ENCODE data around the gene CCDC71.

The CCDC71 gene

DNA sequence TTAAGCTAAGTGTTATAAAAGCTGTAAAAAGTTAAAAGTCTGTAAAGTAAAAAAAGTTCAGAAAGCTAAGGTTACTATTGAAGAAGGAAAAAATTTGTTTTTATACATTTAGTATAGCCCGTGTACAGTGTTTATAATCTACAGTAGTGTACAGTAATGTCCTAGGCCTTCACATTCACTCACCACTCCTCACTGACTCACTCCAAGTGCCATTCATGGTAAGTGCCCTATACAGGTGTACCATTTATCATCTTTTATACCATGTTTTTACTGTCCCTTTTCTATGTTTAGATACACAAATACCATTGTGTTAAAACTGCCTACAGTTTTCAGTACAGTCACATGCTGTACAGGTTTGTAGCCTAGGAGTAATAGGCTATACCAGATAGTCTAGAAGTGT lies 8.8 kb downstream of the CCDC71 start:
- TF ChIP-seq, protein P1, sequence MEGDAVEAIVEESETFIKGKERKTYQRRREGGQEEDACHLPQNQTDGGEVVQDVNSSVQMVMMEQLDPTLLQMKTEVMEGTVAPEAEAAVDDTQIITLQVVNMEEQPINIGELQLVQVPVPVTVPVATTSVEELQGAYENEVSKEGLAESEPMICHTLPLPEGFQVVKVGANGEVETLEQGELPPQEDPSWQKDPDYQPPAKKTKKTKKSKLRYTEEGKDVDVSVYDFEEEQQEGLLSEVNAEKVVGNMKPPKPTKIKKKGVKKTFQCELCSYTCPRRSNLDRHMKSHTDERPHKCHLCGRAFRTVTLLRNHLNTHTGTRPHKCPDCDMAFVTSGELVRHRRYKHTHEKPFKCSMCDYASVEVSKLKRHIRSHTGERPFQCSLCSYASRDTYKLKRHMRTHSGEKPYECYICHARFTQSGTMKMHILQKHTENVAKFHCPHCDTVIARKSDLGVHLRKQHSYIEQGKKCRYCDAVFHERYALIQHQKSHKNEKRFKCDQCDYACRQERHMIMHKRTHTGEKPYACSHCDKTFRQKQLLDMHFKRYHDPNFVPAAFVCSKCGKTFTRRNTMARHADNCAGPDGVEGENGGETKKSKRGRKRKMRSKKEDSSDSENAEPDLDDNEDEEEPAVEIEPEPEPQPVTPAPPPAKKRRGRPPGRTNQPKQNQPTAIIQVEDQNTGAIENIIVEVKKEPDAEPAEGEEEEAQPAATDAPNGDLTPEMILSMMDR (conservative IDR thresholded peaks at IDR 0.05; ENCODE audit: low read depth) = no peak
- ChIA-PET POLR2A (ENCODE audit: low non-redundant PET) (no interaction called here), CTCF (no interaction called here)
- no peak for DNase-seq (ENCODE audit: low spot score)
- H3K27ac ChIP-seq = no peak overlapping the region

DNA sequence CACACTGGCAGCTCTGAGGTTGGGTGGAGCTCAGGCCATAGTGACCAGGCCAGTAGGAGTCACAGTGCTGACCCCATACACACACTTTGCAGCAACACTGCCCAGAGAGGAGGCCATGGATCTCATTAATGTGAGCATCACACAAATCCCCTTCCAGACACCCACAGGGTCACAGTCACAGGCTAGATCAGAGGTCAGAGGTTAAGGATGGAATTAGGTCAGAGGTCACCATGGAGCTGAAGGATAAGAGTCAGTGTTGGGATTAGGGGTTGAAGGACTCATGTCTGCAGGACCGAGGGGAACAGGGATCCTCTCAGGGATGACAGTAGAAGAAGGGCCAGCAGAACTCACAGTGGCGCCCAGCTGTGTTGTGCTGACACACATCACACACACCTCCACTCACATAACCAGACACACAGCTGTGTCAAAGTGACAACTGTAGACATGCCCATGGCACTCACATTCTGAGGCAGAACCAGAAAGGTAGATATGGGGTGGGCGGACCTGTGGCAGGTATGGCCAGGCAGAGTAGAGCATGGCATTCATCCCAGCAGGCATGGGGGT lies 12.7 kb downstream of the CCDC71 start:
- no peak for DNase-seq (ENCODE audit: low spot score)
- no peak overlapping the region for H3K27ac ChIP-seq
- ChIA-PET POLR2A (ENCODE audit: low non-redundant PET) (no interaction called here), CTCF (interaction anchor here (0.6 kb wide), 2 partner anchors 23 to 33 kb away, joined by 3 to 4 read pairs; partner anchors contain the start of gene USP19)
- TF ChIP-seq, protein P1 (conservative IDR thresholded peaks at IDR 0.05; ENCODE audit: low read depth) = no peak

DNA sequence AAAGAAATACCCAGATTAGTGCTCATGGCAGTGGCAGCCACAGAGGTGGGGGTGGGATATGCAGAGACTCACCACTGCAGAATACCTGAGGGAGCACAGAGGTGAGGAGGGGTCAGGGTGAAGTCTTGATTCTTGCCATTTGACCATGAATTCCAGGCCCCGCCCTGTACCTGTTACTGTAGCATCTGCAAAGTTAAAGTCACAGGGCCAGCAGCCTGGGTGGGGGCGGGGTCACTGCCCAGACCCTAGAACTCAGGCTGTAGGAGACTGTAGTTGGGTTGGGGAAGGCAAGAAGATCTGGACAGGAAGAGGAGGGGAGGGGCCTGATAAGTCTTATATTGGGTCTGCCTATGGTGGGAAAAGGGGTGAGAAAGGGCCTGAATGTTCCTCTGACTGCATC lies 14.5 kb downstream of the CCDC71 start:
- TF ChIP-seq, protein P1 (conservative IDR thresholded peaks at IDR 0.05; ENCODE audit: low read depth) = no peak
- POLR2A ChIA-PET (ENCODE audit: low non-redundant PET) = no interaction called here
- CTCF ChIA-PET = no interaction called here
- DNase-seq (ENCODE audit: low spot score) = no peak
- H3K27ac ChIP-seq = no peak overlapping the region

- CTCF ChIA-PET = no interaction called here
- TF ChIP-seq, protein P1 (conservative IDR thresholded peaks at IDR 0.05; ENCODE audit: low read depth) = no peak
- no peak overlapping the region for H3K27ac ChIP-seq
- no peak for DNase-seq (ENCODE audit: low spot score)
- POLR2A ChIA-PET (ENCODE audit: low non-redundant PET) = interaction anchor here (0.7 kb wide), 1 partner anchor 39 kb away, joined by 3 read pairs; no protein-coding TSS in a partner anchor
Measured at GRCh38 chr3:49148159-49148558, 18.0 kb downstream of the CCDC71 start.

DNA sequence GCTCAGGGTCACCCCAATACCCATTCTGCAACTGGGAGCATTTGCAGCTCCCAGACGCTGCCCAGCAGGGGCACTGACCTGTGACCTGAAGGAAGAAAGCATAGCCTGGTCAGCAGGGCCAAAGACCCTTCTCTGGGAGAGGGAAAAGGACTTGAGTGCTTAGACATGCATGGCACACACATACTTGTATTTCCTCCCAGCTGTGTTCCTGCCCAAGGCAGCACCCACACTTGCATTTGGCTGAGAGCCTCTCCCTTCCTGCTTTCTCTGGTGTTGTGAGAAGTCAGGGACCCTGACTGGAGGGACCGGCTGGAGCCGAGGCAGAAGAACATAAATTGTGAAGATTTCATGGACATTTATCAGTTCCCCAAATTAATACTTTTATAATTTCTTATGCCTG lies 26.1 kb downstream of the CCDC71 start:
- ChIA-PET POLR2A (ENCODE audit: low non-redundant PET) (no interaction called here), CTCF (no interaction called here)
- no peak for DNase-seq (ENCODE audit: low spot score)
- no peak overlapping the region for H3K27ac ChIP-seq
- TF ChIP-seq, protein P1 (conservative IDR thresholded peaks at IDR 0.05; ENCODE audit: low read depth) = no peak

GRCh38 chr3:49135499-49135898 lies 30.6 kb downstream of the CCDC71 start:
- DNase-seq (ENCODE audit: low spot score) = no peak
- ChIA-PET CTCF (no interaction called here), POLR2A (ENCODE audit: low non-redundant PET) (no interaction called here)

More at GRCh38 chr3:49135499-49135898, 30.6 kb downstream of the CCDC71 start:
- peak overlapping the region; percentile 25; the same call in 1 of the 2 replicates for H3K27ac ChIP-seq
- TF ChIP-seq, protein P1 (conservative IDR thresholded peaks at IDR 0.05; ENCODE audit: low read depth) = no peak

Data from RWPE1 (cell line).